GM18511 (cell line): ENCODE measurements around the gene CAPZA2.
"Not testable (repeated sequence)": the region's sequence is repeated elsewhere in the genome, so short reads cannot be mapped to it uniquely, and the experiment has no call there.

Experiments
- ATAC-seq: cut with Tn5 transposase; IDR thresholded peaks from one replicate; pipeline ENCODE4 v1.9.1; 2021; ENCODE audit warnings: mild to moderate bottlenecking, moderate library complexity; ENCODE audit not compliant: unreplicated experiment

Gene CAPZA2

DNA sequence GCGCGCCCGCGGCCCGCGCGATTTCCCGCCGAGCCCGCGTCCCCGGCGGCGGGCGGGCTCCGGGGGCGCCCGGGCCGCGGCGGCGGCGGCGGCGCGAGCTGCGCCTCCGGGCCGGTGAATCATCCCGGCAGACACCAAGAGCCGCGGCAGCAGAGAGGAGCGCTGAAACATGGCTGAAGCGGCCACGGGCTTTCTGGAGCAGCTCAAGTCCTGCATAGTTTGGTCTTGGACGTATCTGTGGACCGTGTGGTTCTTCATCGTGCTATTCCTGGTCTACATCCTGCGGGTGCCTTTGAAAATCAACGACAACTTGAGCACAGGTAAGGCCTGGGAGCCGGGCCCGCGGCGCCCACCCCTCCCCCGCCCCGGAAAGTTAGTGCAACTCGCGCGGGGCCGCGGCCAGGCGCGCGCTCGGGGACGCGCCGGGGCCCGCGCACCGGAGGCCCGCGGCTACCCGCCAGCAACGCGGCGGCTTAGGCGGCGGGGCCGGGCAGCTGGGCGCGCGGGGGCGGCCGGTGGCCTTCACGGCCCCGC, 91.1 kb downstream of the CAPZA2 start, which contains the start of gene ST7:
ST7 (plus strand) TSS at position 130 of the 534 bp plus-strand sequence; CDS start at position 170, 40 bp downstream.
- peak; percentile 41 for ATAC-seq

GRCh38 chr7:116953906-116954838, 91.8 kb downstream of the CAPZA2 start:
- peak; percentile 14 for ATAC-seq

GRCh38 chr7:116955340-116955739, 93.0 kb downstream of the CAPZA2 start:
- ATAC-seq, result no peak

GRCh38 chr7:116955801-116956476, 93.6 kb downstream of the CAPZA2 start:
- ATAC-seq, result peak; percentile 79

DNA sequence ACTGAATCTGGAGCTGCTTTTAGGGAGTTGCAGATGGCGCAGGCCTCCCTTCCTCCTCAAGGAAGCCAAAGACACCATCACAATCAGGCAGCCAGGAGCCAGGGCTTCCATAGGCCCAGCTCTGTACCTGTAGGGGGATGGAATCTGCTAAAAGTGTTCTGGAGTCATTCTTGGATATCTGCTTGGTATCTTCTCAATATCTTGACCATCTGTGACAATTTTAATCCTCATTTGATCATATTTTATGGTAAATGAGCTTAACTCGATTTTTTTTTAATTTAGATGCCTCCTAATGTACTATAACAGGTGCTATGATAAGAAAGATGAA, 94.1 kb downstream of the CAPZA2 start:
- ATAC-seq, result no peak

DNA sequence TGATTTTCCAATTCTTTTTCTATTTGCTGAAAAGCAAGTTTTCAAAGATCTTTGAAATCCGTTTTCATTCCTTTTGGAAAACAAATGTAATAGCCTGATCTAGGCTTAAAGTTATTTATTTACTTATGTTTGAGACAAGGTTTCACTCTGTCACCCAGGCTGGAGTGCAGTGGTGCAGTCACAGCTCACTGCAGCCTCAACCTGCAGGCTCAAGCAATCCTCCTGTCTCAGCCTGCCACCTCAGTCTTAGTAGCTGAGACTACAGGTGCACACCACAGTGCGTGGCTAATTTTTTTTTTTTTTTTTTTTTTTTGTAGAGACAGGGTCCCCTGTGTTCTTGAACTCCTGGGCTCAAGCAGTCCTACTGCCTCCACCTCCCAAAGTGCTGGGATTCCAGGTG, 95.5 kb downstream of the CAPZA2 start:
- ATAC-seq, result peak; percentile 46

- ATAC-seq, result not testable (repeated sequence)
Observed at GRCh38 chr7:116961966-116962673, 99.7 kb downstream of the CAPZA2 start.

DNA sequence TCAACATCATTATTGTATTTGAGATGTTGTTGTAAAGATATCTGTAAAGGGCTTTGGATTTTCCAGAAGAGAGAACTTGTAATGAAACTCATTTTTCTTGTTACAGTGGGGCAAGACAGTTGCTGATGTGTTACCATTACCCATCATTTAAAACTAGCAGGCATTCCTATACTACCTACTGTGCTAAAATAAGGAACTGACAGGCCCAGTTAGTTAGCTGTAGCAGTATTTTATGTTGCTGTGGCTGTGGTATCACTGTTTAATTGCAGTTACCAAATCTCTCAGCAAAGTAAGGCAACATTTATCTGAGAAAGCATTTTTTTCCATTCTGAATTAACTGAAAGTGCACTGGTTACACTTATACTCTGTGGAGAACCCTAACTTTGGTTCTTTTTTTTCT, 100.8 kb downstream of the CAPZA2 start:
- ATAC-seq, result peak; percentile 53

DNA sequence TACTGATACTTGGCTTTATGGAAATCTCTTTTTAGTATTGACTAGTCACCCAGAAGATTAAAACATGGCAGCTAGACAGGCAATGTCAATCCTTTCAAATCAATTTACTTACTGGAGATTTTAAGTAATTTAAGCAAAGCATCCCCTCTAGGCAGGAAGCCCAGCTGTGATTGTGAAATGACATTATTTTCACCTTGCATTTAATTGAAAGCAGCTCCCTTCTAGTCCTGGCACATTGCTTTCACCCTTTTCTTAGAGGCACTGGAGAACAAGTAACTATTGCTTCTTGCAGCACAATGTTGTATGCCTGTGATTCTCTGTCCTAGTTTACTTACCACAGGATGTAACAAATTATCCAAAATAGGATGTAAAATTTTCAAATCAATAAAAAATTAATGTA, 104.2 kb downstream of the CAPZA2 start:
- no peak for ATAC-seq

- ATAC-seq, result no peak
Observed at GRCh38 chr7:116967254-116967922, 105.0 kb downstream of the CAPZA2 start.

DNA sequence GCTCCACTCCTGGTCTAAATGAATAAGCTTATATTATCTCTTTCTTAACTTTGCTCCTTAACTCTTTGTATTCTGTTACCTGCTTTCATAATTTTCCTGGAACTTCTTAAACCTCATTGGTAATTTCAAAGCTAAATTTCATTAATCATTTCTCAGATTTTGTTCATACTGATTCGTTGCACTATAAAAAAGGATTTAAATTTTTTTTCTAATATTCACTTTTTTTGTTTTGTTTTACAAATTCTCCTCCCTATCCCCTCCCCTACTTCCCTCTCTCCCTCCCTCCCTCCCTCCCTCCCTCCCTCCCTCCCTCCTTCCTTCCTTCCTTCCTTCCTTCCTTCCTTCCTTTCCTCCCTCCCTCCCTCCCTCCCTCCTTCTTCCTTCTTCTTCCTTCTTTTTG, 105.6 kb downstream of the CAPZA2 start:
- ATAC-seq, result no peak

DNA sequence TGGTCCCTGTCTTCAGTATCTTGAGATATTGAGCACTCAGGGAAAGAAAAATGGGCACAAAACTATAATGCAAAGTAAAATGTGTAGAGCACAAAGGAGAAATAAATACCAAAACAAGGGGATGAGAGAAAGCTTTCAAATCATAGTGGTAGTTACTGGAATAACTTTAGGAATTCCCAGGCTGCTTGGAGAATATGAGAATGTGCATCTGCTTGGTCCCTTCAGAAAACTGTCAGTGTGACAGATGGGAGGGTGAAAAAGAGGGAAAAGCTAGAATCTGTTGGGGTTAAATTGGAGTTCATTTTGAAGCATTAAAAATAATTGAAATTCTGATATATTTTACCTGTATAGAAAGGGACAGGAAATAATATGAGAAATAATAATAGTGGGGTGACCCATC, 106.2 kb downstream of the CAPZA2 start:
- no peak for ATAC-seq

- no peak for ATAC-seq
Observed at GRCh38 chr7:116969371-116969902, 107.0 kb downstream of the CAPZA2 start.

- ATAC-seq, result peak; percentile 83
Observed at GRCh38 chr7:116970238-116970910, 108.0 kb downstream of the CAPZA2 start.

- peak; percentile 23 for ATAC-seq
Observed at GRCh38 chr7:116971153-116971552, 108.8 kb downstream of the CAPZA2 start.
